ENCODE measurements around the gene SMS.

GRCh38 chrX:22040184-22040583, 99.7 kb downstream of the SMS start:
- TF ChIP-seq, protein P1, sequence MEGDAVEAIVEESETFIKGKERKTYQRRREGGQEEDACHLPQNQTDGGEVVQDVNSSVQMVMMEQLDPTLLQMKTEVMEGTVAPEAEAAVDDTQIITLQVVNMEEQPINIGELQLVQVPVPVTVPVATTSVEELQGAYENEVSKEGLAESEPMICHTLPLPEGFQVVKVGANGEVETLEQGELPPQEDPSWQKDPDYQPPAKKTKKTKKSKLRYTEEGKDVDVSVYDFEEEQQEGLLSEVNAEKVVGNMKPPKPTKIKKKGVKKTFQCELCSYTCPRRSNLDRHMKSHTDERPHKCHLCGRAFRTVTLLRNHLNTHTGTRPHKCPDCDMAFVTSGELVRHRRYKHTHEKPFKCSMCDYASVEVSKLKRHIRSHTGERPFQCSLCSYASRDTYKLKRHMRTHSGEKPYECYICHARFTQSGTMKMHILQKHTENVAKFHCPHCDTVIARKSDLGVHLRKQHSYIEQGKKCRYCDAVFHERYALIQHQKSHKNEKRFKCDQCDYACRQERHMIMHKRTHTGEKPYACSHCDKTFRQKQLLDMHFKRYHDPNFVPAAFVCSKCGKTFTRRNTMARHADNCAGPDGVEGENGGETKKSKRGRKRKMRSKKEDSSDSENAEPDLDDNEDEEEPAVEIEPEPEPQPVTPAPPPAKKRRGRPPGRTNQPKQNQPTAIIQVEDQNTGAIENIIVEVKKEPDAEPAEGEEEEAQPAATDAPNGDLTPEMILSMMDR (IDR thresholded peaks at IDR 0.05): no peak
- TF ChIP-seq POLR2A (IDR thresholded peaks at IDR 0.05): no peak
